ENCODE data around the gene MYBL2.

DNA sequence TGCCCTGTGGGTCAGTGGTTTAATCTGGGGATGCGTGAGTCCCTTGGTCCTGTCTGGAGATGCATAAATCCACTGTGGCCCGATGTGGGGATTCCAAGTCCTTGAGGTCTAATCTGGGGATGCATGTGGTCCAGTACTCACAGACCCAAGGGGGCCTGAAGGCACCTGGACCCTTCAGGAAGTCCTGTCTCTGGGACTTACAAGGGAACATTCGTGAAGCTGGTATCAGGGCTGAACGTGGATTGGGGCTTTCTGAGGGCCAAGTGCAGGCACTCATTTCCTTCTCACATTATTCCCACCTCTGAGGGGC is 85.1 kb downstream of the MYBL2 start:
- TF ChIP-seq, protein P1, sequence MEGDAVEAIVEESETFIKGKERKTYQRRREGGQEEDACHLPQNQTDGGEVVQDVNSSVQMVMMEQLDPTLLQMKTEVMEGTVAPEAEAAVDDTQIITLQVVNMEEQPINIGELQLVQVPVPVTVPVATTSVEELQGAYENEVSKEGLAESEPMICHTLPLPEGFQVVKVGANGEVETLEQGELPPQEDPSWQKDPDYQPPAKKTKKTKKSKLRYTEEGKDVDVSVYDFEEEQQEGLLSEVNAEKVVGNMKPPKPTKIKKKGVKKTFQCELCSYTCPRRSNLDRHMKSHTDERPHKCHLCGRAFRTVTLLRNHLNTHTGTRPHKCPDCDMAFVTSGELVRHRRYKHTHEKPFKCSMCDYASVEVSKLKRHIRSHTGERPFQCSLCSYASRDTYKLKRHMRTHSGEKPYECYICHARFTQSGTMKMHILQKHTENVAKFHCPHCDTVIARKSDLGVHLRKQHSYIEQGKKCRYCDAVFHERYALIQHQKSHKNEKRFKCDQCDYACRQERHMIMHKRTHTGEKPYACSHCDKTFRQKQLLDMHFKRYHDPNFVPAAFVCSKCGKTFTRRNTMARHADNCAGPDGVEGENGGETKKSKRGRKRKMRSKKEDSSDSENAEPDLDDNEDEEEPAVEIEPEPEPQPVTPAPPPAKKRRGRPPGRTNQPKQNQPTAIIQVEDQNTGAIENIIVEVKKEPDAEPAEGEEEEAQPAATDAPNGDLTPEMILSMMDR (IDR thresholded peaks at IDR 0.05): no peak
- TF ChIP-seq, protein P2, sequence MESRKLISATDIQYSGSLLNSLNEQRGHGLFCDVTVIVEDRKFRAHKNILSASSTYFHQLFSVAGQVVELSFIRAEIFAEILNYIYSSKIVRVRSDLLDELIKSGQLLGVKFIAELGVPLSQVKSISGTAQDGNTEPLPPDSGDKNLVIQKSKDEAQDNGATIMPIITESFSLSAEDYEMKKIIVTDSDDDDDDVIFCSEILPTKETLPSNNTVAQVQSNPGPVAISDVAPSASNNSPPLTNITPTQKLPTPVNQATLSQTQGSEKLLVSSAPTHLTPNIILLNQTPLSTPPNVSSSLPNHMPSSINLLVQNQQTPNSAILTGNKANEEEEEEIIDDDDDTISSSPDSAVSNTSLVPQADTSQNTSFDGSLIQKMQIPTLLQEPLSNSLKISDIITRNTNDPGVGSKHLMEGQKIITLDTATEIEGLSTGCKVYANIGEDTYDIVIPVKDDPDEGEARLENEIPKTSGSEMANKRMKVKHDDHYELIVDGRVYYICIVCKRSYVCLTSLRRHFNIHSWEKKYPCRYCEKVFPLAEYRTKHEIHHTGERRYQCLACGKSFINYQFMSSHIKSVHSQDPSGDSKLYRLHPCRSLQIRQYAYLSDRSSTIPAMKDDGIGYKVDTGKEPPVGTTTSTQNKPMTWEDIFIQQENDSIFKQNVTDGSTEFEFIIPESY (IDR thresholded peaks at IDR 0.05; ENCODE audit: borderline replicate concordance, low read depth): no peak
- TF ChIP-seq FOXM1 (IDR thresholded peaks at IDR 0.05; ENCODE audit: low read depth) (no peak), POLR2AphosphoS5 (IDR thresholded peaks at IDR 0.05; ENCODE audit: low read depth, low read length) (no peak), FOXJ3 (CRISPR knock-in tag; IDR thresholded peaks at IDR 0.05) (no peak), YY1 (IDR thresholded peaks at IDR 0.05; ENCODE audit: low read depth) (no peak), GATA2 (CRISPR knock-in tag; IDR thresholded peaks at IDR 0.05) (no peak), EP300 (IDR thresholded peaks at IDR 0.05; ENCODE audit: borderline replicate concordance in 1 of 2, low read depth in 1 of 2, low read length in 1 of 2) (no peak), ELF1 (IDR thresholded peaks at IDR 0.05) (no peak)
- TF ChIP-seq, protein P3, sequence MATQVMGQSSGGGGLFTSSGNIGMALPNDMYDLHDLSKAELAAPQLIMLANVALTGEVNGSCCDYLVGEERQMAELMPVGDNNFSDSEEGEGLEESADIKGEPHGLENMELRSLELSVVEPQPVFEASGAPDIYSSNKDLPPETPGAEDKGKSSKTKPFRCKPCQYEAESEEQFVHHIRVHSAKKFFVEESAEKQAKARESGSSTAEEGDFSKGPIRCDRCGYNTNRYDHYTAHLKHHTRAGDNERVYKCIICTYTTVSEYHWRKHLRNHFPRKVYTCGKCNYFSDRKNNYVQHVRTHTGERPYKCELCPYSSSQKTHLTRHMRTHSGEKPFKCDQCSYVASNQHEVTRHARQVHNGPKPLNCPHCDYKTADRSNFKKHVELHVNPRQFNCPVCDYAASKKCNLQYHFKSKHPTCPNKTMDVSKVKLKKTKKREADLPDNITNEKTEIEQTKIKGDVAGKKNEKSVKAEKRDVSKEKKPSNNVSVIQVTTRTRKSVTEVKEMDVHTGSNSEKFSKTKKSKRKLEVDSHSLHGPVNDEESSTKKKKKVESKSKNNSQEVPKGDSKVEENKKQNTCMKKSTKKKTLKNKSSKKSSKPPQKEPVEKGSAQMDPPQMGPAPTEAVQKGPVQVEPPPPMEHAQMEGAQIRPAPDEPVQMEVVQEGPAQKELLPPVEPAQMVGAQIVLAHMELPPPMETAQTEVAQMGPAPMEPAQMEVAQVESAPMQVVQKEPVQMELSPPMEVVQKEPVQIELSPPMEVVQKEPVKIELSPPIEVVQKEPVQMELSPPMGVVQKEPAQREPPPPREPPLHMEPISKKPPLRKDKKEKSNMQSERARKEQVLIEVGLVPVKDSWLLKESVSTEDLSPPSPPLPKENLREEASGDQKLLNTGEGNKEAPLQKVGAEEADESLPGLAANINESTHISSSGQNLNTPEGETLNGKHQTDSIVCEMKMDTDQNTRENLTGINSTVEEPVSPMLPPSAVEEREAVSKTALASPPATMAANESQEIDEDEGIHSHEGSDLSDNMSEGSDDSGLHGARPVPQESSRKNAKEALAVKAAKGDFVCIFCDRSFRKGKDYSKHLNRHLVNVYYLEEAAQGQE (IDR thresholded peaks at IDR 0.05; ENCODE audit: low read depth, low read length): no peak
- TF ChIP-seq, protein P4, sequence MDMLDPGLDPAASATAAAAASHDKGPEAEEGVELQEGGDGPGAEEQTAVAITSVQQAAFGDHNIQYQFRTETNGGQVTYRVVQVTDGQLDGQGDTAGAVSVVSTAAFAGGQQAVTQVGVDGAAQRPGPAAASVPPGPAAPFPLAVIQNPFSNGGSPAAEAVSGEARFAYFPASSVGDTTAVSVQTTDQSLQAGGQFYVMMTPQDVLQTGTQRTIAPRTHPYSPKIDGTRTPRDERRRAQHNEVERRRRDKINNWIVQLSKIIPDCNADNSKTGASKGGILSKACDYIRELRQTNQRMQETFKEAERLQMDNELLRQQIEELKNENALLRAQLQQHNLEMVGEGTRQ (IDR thresholded peaks at IDR 0.05; ENCODE audit: borderline replicate concordance, low read depth, low read length): no peak
- TF ChIP-seq, protein P5, sequence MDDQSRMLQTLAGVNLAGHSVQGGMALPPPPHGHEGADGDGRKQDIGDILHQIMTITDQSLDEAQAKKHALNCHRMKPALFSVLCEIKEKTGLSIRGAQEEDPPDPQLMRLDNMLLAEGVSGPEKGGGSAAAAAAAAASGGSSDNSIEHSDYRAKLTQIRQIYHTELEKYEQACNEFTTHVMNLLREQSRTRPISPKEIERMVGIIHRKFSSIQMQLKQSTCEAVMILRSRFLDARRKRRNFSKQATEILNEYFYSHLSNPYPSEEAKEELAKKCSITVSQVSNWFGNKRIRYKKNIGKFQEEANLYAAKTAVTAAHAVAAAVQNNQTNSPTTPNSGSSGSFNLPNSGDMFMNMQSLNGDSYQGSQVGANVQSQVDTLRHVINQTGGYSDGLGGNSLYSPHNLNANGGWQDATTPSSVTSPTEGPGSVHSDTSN (IDR thresholded peaks at IDR 0.05): no peak

Measured in SK-N-SH (cell line).